Loucy (cell line): Measurements from ENCODE around the gene TNFSF15.

Experiments
- CTCF ChIP-seq: fragments of 200-600 bp; sonication (generic); conservative IDR thresholded peaks from 2 replicates; pipeline ENCODE4 v1.5.1; 2014; ENCODE audit warnings: mild to moderate bottlenecking, antibody characterized with exemption, low read length
- EZH2phosphoT487 ChIP-seq: fragments of 200-600 bp; IDR thresholded peaks from 2 replicates; pipeline ENCODE4 v1.6.1; 2018; ENCODE audit warnings: antibody characterized with exemption, mild to moderate bottlenecking, moderate library complexity, borderline replicate concordance

- TF ChIP-seq EZH2phosphoT487: no peak
- TF ChIP-seq CTCF: no peak
Measured at GRCh38 chr9:114745879-114746550, 59.8 kb downstream of the TNFSF15 start.
